Posterior cingulate gyrus (tissue), 11 donors: ENCODE results near the gene MIGA2.

Experiments used
- DNase-seq, 10 donors: peaks; one replicate each; pipeline versions ENCODE4 v3.0.0 to v3.0.0-alpha.2; 2020 to 2021; ENCODE audit warnings: mixed read lengths in 3 of 10
- intact Hi-C: fragments of 100-400 bp; cut with DNase I; formaldehyde crosslinking; loops from one replicate; pipeline ENCODE4 v1.15.1; 2023

The MIGA2 gene

DNA sequence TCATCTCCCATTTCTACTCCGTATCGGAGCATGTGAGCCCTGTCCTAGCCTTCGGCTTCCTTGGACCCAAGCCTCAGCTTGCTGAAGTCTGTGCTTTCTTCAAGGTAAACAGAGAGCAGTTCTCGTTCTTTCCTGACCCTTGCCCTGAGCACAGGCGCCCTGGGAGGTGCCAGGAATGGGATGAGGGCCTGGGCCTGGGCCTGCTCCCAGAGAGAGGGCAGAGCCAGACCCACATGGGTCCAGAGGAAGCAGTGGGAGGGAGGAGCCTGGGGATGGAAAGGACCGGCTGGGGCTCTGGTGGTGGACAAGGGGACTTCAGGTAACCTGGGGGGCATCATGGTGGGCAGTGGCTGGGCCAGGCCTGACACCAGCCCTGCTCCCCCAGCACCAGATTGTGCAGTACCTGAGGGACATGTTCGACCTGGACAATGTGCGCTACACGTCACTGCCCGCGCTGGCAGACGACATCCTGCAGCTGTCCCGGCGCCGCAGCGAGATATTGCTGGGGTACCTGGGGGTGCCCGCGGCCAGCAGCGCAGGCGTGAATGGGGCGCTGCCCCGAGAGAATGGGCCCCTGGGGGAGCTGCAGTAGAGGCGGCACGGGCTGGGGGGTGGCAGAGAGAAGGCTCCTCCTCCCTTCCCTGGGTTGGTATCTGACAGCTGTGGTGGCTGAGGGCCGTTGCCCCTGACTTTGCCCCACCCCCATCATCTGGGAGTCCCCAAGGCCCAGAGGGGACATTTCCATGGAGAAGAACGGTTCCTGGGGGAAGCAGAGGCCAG, 33.6 kb downstream of the MIGA2 start:
- peak in 1 of 10 donors; percentile 59 for DNase-seq
- intact Hi-C loops: no loop called here

DNA sequence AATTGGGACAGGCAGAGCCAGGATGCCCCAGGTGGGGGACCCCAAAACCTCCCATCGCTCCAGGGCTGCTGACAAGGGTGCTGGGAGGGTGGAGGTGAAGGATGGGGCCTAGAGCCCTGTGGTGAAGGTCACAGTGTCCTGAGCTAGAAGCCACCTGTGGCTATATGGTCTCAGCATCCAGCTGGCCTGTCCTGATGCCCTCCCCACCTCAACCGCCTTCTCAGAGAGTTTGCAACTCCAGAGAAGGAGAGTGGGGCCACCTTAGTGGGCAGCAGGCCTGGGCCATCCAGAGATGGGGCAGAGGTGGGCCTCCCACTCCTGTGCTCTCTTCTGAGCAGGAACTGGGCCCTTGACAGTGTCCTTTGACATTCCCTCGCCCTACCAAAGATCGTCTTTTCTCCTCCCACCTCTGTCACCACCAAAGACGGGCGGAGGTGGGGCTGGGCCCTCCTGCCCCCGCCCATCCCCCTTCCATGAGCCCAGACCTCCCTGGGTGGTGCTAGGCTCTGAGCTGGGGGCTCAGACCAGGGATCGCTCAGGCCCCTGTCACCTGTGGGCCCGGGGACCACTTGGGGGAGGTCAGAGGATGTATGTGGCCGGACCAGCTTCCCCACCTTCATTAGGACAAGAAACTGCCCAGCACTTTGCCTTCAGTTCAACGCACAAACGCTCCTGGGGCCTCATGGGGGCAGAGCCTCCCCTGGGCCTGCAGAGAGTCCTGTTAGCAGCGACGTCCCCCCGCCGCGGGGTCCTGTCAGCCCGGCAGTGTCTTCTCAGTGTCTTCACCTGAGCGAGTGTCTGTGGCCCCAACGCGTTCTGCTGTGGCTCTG, 34.5 kb downstream of the MIGA2 start:
- peak in 1 of 10 donors; percentile 59 for DNase-seq
- intact Hi-C loops: no loop called here

DNA sequence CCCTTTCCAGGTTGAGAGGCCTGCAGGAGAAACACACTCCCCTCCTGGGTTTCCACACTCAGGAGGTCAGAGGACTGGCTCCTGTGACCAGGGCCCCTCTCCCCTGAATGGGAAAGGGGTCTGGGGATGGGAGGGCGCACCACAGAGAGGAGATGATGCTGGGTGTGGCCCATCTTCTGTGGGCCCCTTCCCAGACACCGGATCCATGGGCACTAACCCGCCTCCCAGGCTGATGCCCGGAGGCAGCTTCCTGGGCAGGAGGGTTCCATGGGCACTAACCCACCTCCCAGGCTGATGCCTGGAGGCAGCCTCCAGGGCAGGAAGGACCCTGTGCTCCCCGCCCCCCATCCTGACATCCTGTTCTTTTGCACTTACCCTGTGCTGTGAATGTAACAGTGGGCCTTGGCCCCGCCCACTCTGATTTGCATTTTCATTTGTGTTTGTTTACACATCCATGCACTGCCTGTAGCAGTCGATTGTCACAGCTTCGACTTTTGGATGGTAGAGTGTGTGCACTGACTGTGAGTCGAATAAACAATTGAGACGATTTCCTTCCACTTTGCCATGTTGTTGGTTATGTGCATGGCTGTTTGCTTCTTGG, 35.2 kb downstream of the MIGA2 start:
- intact Hi-C loops: no loop called here
- DNase-seq: peak in 1 of 10 donors; percentile 63

DNA sequence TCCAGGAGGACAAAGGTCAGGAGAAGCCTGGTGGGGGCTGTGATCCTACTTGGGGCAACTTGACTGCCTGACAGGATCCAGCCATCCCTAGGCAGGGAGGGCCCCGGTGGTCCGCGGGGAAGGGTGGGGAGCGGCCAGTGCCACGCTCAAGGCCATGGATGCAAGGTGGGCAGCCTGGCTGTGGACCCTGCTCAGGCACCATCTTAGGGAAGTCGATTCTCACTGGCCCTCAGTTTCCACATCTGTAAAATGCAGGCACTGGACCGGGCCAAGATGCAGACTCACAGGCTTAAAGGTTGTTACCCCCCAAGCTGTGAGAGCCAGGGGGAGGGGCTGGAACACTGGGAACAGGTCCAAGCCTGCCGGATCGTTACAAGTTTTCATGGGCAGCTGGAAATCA, 35.7 kb downstream of the MIGA2 start:
- DNase-seq: peak in 1 of 10 donors; percentile 78
- intact Hi-C loops: no loop called here

DNA sequence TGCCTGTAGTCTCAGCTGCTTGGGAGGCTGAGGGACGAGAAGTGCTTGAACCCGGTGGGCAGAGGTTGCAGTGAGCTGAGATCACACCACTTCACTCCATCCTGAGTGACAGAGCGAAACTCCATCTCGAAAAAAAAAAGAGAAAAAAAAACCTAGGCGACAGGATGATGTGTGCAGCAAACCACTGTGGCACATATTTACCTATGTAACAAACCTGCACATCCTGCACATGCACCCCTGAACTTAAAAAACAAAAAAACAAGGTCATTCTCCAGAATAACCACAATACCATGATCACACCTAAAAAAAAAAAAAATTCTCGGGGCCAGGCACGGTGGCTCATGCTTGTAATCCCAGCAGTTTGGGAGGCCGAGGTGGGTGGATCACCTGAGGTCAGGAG, 37.0 kb downstream of the MIGA2 start:
- intact Hi-C loops: no loop called here

DNA sequence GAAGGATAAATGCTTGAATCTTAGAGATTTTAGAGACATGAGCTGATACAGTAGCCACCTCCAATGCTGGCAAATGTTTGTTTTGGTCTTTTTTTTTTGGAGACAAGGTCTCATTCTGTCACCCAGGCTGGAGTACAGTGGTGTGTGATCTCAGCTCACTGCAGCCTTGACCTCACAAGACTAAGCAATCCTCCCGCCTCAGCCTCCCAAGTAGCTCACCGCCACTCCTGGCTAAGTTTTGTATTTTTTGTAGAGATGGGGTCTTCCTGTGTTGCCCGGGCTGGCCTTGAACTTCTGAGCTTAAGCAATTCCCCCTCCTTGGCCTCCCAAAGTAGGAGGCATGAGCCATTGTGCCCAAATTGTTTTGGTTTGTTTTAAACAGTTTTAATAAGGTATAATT, 37.7 kb downstream of the MIGA2 start:
- intact Hi-C loops: no loop called here
- no peak for DNase-seq

More for the DNA sequence above, 37.0 kb downstream of the MIGA2 start:
- DNase-seq: peak in 1 of 10 donors; percentile 53

DNA sequence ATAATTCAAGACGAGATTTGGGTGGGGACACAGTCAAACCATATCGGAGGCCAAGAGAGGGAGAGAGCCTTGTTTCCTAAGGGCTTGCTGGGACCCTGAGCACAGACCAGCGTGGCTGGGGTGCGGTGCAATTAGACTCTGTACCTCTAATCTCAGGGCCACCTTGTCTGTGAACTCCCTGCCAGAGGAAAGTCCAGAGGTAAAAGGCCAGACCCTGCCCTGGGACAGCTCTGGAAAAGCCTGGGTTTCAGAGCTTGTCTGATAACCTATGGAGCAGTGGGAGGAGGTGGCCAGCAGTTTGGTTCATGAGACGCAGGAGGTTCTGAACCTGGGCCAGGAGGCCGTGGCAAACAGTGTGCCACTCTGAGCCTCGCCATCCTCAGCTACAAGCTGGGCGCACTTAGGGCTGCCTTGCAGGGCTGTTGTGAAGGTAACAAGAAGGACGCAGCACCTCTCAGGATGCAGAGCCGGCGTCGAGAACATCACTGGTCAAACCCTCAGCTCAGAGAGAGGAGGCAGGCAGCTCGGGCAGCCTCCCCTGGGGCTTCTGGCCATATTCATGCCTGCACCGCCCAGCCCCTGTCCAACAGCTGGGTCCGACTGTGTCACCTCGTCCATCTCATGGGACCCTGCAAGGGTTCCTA, 39.7 kb downstream of the MIGA2 start:
- intact Hi-C loops: no loop called here

DNA sequence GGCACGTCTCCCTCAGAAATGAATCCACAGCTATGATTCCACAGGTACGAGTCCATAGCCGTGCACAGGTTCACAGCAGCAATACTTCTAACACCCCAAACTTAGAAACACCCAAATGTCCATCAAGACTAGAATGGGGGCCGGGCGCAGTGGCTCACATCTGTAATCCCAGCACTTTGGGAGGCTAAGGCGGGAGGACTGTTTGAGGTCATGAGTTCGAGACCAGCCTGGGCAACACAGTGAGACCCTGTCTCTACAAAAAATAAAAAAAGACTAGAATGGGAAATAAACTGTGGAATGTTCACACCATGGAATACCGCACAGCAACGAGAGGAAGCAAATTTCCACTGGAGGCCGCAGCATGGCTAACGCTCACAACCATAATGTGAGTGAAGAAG, 40.2 kb downstream of the MIGA2 start:
- peak in 1 of 10 donors; percentile 53 for DNase-seq
- intact Hi-C loops: no loop called here

More for the DNA sequence above, 39.7 kb downstream of the MIGA2 start:
- DNase-seq: peak in 1 of 10 donors; percentile 32

DNA sequence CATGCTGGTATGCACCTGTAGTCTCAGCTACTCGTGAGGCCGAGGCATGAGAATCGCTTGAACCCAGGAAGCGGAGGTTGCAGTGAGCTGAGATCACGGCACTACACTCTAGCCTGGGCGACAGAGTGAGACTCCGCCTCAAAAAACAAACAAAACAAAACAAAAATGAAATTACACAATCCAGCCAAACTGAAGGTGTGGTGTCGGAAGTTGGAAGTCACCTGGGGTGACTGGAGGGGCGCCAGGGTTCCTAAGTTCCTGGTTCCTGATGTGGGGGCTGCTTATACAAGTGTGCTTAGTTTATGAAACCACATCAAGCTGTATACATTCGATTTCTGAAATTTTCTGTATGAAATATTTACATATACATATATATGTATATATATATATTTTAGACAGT, 40.8 kb downstream of the MIGA2 start:
- intact Hi-C loops: no loop called here
- DNase-seq: no peak

DNA sequence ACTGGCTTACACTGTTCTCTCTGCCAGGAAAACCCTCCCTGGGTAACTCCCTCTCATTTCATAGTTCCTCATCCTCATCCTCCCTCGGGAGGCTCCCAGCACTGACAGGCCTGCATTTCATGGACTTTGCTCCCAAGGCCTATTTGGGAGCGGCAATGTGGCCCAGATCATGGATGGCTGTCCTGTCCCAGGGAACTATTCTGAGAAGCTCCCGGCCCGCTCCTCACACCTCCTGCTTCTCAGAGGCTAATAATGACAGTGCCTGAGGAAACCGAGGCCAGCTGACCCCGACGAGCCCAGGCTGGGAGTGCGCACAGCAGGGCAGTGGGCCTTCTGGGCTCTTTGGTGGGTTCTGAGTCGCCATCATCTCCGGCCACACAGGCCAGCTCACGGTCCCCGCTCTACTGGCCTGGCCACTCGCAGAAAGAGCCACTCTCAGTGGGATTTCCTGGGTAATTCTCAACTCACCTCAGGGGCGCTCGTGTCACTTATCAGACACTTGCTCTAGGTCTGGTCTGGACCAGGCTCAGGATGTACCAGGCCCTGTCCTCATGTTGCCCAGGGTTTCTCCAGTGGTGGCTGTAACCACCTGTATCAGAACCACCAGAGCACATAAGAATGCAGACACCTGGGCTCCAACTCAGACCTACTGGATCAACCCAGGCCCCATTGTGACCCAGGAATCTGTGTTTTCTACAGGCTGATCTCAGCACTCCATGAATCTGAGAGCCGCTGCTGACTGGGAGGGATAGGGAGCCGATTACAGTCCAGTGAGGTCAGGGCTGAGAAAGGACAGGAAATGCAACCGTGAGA, 42.5 kb downstream of the MIGA2 start:
- peak in 1 of 10 donors; percentile 41 for DNase-seq

DNA sequence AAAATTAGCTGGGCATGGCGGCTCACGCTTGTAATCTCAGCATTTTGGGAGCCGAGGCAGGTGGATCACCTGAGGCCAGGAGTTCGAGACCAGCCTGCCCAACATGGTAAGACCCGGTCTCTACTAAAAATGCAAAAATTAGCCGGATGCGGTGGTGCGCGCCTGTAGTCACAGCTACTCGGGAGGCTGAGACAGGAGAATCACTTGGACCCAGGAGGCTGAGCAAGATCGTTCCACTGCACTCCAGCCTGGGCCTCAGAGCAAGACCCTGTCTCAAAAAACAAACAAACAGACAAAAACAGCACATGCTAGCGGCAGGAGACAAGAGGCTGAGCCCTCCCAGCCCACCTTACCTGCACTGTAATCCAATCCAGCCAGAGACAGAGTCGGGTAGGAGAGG, 43.4 kb downstream of the MIGA2 start:
- no peak for DNase-seq
- intact Hi-C loops: loop anchor here (2.0 kb wide), 1 partner anchor 43 kb away; the partner anchor contains the start of gene MIGA2

More for the DNA sequence above, 42.5 kb downstream of the MIGA2 start:
- intact Hi-C loops: no loop called here

DNA sequence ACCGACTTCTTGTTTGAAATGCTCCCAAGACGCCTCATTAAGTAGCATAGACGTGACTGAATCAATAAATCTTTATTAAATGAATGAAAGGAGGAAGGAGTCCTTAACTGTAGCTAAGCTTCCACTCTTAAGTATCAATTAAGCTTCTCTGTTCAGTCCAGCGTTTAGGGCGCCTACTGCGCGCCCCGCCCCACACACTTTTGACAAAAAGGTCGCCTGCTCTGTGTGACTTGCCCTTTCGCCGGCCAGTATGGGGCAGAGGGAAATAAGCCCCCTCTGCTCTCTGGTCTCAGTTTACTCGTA, 43.8 kb downstream of the MIGA2 start:
- no peak for DNase-seq
- intact Hi-C loops: loop anchor here (2.0 kb wide), 1 partner anchor 43 kb away; the partner anchor contains the start of gene MIGA2

DNA sequence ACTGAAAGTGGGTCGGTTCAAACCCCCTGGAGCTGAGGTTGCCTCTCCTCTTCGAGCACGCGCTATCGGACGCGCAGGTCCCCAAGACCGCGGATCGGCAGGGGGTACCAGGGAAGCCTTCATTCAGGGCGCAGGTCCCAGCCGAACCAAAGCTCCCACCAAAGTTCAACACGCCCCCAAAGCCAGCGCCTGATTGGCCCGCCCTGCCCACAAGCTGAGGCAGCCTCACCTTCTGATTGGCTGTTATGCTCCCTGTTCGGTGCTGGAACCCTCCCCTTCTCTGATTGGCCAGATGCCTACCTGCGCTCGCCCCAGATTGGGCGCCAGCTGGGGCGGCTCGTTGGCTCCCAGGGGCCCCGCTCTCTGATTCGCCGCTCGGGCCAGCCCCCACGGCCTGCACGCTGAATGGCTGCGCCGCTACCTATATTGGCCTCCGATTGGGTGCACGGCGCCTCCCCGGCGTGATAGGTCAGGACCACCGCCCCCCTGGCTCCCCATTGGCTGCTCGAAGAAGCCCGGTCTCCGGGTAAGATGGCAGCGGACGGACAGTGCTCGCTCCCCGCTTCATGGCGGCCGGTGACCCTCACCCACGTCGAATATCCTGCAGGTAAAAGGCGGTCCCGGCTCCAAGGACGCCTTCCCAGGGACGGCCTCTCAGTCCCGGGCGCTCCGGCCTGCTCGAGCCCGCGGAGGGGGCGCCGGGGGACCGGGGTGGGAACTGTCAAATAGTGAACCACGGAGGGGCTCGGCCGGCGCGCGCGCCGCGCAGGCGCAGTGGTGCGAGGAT, 44.4 kb downstream of the MIGA2 start, which contains the start of gene DOLPP1:
Gene DOLPP1, plus strand, starts transcription at position 511 of the 787 bp plus-strand sequence. Its CDS starts 21 bp downstream, at position 532.
- intact Hi-C loops: loop anchor here (2.0 kb wide), 1 partner anchor 44 kb away; the partner anchor contains the start of gene MIGA2
- peak; percentile 96 to 100 (median 98) for DNase-seq

DNA sequence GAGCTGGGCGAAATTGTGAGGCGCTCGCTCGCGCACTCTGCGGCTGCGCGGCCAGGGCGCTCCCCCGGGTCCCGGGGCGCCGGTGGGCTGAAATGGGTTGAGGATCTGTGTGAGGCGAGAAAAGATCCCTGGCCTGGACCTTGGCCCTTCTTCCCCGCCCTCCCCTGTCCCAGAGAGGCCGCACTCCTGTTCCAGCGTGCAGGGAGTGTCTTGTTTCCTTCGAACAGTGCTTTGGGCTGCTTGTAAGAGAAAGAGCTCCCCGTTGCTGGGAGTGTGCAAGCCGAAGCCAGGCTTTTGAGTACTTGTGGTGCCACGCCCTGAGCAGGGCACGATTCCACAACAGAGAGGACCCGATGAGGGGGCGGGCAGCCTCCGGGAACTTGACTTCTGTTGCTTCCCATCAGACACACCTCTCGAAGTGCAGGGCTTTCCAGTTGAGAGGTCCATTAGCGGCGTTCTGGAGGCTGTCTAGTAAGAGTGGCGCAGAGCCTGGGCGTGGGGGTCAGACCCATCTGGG, 45.0 kb downstream of the MIGA2 start:
- DNase-seq: no peak
- intact Hi-C loops: loop anchor here (2.0 kb wide), 1 partner anchor 45 kb away; the partner anchor contains the start of gene MIGA2

DNA sequence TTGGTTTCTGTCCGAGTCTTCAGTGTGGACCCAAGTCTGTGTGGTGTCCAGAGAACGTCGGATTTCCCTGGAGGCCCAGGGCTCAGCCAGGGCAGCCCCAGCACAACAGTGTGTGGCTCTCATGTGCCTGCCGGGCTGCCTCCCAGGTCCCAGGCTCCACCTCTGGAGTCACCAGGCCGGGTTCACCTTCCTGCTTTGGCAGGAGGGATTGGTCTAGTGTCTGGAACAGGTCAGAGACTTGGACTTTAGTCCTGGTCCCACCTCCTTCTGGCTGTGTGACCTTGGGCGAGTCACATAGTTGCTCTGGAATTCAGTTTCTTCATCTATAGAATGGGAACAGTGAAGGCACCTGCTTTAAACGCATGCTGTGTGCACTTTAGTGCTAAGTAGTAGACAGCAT, 47.7 kb downstream of the MIGA2 start:
- intact Hi-C loops: no loop called here
- peak in 1 of 10 donors; percentile 56 for DNase-seq

DNA sequence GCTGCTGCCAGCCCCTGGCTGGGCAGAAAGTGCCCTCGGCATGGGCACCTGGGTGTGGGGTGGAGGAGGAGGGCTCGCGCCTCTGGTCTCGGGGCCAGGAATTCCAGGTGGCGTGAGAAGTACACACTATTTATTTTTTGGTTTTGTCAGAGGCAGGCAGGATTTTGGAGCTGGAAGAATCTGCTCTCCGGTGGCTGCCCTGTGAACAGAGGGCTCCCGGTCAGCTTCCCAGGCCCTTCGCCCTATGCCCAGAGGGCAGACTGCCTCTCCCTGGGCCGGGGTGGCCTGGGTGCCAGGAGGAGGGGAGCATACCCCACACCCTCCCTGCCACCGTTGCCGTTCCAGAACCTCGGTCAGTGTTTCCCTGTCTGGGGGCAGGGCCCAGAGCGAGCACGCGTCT, 52.8 kb downstream of the MIGA2 start:
- peak in 1 of 10 donors; percentile 75 for DNase-seq
- intact Hi-C loops: no loop called here

DNA sequence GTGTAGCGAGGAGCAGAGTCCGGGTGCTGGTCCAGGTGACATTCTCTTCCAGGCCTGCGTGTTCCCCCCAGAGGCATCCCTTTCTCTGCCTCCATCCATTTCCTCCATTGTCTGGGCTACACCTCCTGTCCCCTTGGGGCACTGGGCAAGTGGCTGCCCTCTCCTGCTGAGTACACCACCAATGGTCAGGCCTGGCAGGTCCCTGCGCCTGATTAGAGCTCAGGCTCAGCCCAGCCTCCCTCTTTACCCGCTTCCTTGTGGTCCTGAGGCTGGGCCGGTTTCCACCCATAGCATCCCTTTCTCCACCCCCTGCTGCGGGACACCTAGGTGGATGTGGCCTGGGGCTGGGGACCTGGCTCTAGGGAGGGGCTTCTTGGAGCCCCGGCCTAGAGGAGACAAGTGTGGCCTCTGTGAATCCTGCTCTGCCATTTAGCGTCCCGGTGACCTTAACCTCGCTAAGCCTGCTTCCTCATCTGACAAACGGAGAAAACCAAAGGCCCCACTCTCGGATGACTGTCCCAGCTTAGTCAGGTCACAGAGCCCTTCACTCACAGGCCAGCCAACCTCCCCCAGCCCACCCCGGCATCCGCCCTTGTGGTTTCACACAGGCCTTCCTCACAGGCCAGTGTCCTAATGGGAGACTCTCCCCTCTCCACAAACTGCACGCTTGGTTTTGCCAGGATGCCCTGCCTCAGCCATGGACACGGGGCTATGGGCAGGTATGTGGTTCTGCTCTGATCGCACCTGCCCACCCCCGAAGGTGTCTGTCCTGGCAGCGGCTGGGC, 57.4 kb downstream of the MIGA2 start:
- peak in 1 of 10 donors; percentile 59 for DNase-seq
- intact Hi-C loops: no loop called here
